HCT116 (cell line): ENCODE measurements around the gene GEMIN4.

ENCODE experiments used
- CTCF ChIP-seq, 3 experiments: fragments of 200-600 bp in 1 of 3; sonication (generic) in 1 of 3; IDR thresholded peaks in 2 of 3; conservative IDR thresholded peaks in 1 of 3; 2 replicates each; pipeline ENCODE4 v1.5.1; 2012 to 2017; ENCODE audit warnings: low read depth in 2 of 3, low read length in 2 of 3, antibody characterized with exemption in 1 of 3, borderline replicate concordance in 1 of 3, control low read depth in 1 of 3, mild to moderate bottlenecking in 1 of 3, mixed read lengths in 1 of 3, mixed run types in 1 of 3, moderate library complexity in 1 of 3; ENCODE audit not compliant: insufficient read depth in 1 of 3
- SIN3A ChIP-seq: IDR thresholded peaks from 2 replicates; pipeline ENCODE4 v1.6.1; 2012; ENCODE audit warnings: low read depth

DNA sequence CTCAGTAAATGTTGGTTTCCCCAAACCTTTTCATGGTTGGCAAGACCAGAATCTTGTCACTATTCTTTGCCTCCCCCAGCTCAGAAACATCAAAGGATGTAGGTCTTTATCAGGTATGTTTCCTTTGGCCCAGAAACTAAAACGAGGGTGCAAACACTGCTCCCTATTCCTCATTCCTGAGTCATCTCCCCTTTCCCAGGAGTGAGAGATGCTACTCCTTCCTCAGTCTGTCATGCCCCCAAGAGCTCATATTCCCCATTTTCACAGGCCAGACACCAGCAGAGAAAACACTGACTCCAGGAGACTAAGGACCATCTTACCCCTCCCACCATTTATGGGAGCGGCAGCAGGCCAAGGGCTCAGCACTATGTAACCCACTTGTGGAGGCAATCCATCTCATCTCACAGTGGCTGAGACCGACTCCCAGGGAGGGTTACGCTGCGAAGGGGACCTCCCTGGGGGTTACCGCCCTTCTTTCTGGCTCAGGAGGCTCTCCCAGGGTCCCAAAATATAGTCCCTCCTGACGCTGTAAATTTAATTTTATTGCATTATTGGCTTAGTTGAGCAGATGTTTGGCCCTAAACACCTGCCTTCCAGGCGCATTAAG lies 1.5 kb downstream of the GEMIN4 start:
- TF ChIP-seq CTCF (IDR thresholded peaks at IDR 0.05 in 2 of 3, conservative IDR thresholded peaks at IDR 0.05 in 1 of 3; ENCODE audit: borderline replicate concordance in 1 of 3, insufficient read depth in 1 of 3, low read depth in 2 of 3, low read length in 2 of 3) (no peak), SIN3A (no peak)
